GM23338 (cell line): ENCODE measurements around the gene GTF3C1. TPM values are rescaled to one million over a fixed set of nuclear protein-coding genes. Genes with fewer than 3 reads are reported as not detected.
"Not testable (repeated sequence)": the region's sequence is repeated elsewhere in the genome, so short reads cannot be mapped to it uniquely, and the experiment has no call there.

Experiments
- ATAC-seq: fragments of 200-7000 bp; cut with Tn5 transposase; 3 replicates; pipeline ENCODE4 v1.9.1; 2020
- DNase-seq: peaks from one replicate; pipeline ENCODE4 v3.0.0-alpha.2; 2015; ENCODE audit warnings: low spot score
- H2AFZ ChIP-seq: fragments of 200-600 bp; sonication (generic); 2 replicates; pipeline ENCODE4 v1.8.0; 2016; ENCODE audit warnings: antibody characterized with exemption, mild to moderate bottlenecking, moderate library complexity
- H3F3A ChIP-seq: fragments of 200-600 bp; sonication (generic); replicated peaks from 2 replicates; pipeline ENCODE4 v1.8.0; 2017; ENCODE audit warnings: antibody characterized with exemption, mixed run types, low read depth
- H3K27ac ChIP-seq: fragments of 200-600 bp; sonication (generic); 2 replicates; pipeline ENCODE4 v1.6.1; 2016; ENCODE audit warnings: low read depth
- H3K27me3 ChIP-seq: fragments of 200-600 bp; sonication (generic); 2 replicates; pipeline ENCODE4 v1.8.0; 2016; ENCODE audit warnings: mild to moderate bottlenecking, mixed run types, moderate library complexity; ENCODE audit not compliant: insufficient read depth
- H3K36me3 ChIP-seq: fragments of 200-600 bp; sonication (generic); 2 replicates; pipeline ENCODE4 v1.8.0; 2016; ENCODE audit warnings: mild to moderate bottlenecking; ENCODE audit not compliant: insufficient read depth
- H3K4me1 ChIP-seq: fragments of 200-600 bp; sonication (generic); 2 replicates; pipeline ENCODE4 v1.8.0; 2016; ENCODE audit warnings: mild to moderate bottlenecking, moderate library complexity; ENCODE audit not compliant: insufficient read depth
- H3K4me2 ChIP-seq: fragments of 200-600 bp; sonication (generic); 2 replicates; pipeline ENCODE4 v1.7.1; 2017; ENCODE audit warnings: mixed run types
- H3K4me3 ChIP-seq: fragments of 200-600 bp; sonication (generic); 2 replicates; pipeline ENCODE4 v1.6.1; 2016; ENCODE audit warnings: mixed run types
- H3K79me2 ChIP-seq: fragments of 200-600 bp; sonication (generic); replicated peaks from 2 replicates; pipeline ENCODE4 v1.8.0; 2017; ENCODE audit warnings: mild to moderate bottlenecking; ENCODE audit not compliant: insufficient read depth
- H3K9me2 ChIP-seq: fragments of 200-600 bp; sonication (generic); 2 replicates; pipeline ENCODE4 v1.8.0; 2017; ENCODE audit not compliant: insufficient read depth
- H4K20me1 ChIP-seq: fragments of 200-600 bp; sonication (generic); replicated peaks from 2 replicates; pipeline ENCODE4 v1.8.0; 2017; ENCODE audit warnings: mild to moderate bottlenecking; ENCODE audit not compliant: insufficient read depth
- H3K27ac Mint-ChIP-seq: 2 replicates; pipeline ENCODE4 v1.8.0; 2020; ENCODE audit warnings: inconsistent platforms, mild to moderate bottlenecking, moderate library complexity, mixed read lengths
- H3K27me3 Mint-ChIP-seq: 3 replicates; pipeline ENCODE4 v1.8.0; 2022; ENCODE audit warnings: low read depth, mild to moderate bottlenecking, moderate library complexity, mixed read lengths, inconsistent platforms; ENCODE audit not compliant: insufficient read depth, poor library complexity
- H3K36me3 Mint-ChIP-seq: 3 replicates; pipeline ENCODE4 v1.8.0; 2021; ENCODE audit warnings: low read depth, mild to moderate bottlenecking, inconsistent platforms, moderate library complexity, mixed read lengths
- H3K4me1 Mint-ChIP-seq: 3 replicates; pipeline ENCODE4 v1.8.0; 2020; ENCODE audit warnings: mild to moderate bottlenecking, inconsistent platforms, mixed read lengths
- H3K4me3 Mint-ChIP-seq: 3 replicates; pipeline ENCODE4 v1.8.0; 2021; ENCODE audit warnings: moderate library complexity, mild to moderate bottlenecking, inconsistent platforms, mixed read lengths
- H3K9me3 Mint-ChIP-seq: 3 replicates; pipeline ENCODE4 v1.8.0; 2020; ENCODE audit warnings: moderate library complexity, mild to moderate bottlenecking, inconsistent platforms, mixed read lengths
- CREB1 ChIP-seq: fragments of 250-450 bp; sonication (Bioruptor Pico); IDR thresholded peaks from 2 replicates; pipeline ENCODE4 v1.5.0; 2020; ENCODE audit warnings: low read depth, mild to moderate bottlenecking, moderate library complexity
- CTCF ChIP-seq, 2 experiments: fragments of 200-600 bp in 1 of 2; sonication (generic) in 1 of 2; conservative IDR thresholded peaks; 2 replicates each; pipeline versions ENCODE4 v1.5.1 to v1.6.1; 2016 to 2017; ENCODE audit warnings: antibody characterized with exemption in 2 of 2, low read depth in 2 of 2, mild to moderate bottlenecking in 2 of 2, moderate library complexity in 1 of 2
- ETS1 ChIP-seq: IDR thresholded peaks from 2 replicates; pipeline ENCODE4 v1.6.1; 2016; ENCODE audit warnings: antibody characterized with exemption
- JUNB ChIP-seq: IDR thresholded peaks from one replicate; pipeline ENCODE4 v1.6.1; 2016; ENCODE audit warnings: antibody characterized with exemption; ENCODE audit not compliant: unreplicated experiment
- NANOG ChIP-seq: IDR thresholded peaks from 2 replicates; pipeline ENCODE4 v1.6.1; 2016; ENCODE audit warnings: antibody characterized with exemption, borderline replicate concordance
- POLR2AphosphoS5 ChIP-seq: IDR thresholded peaks from 2 replicates; pipeline ENCODE4 v1.6.1; 2016; ENCODE audit warnings: antibody characterized with exemption, low read depth
- REST ChIP-seq: IDR thresholded peaks from one replicate; pipeline ENCODE4 v1.6.1; 2018; ENCODE audit warnings: antibody characterized with exemption; ENCODE audit not compliant: unreplicated experiment
- STAT1 ChIP-seq: IDR thresholded peaks from one replicate; pipeline ENCODE4 v1.6.1; 2016; ENCODE audit warnings: antibody characterized with exemption; ENCODE audit not compliant: unreplicated experiment
- ZNF331 ChIP-seq: fragments of 250-450 bp; sonication (Bioruptor Pico); IDR thresholded peaks from 2 replicates; pipeline ENCODE4 v1.5.0; 2020; ENCODE audit warnings: low read depth, mild to moderate bottlenecking, moderate library complexity
- polyA plus RNA-seq: library from polyadenylated mRNA; unstranded; fragments of >200 nt; fragmentation: Nextera tagmentation; extraction: Ambion mirVana; gene quantifications from 2 replicates; pipeline ENCODE4 v1.2.1, GENCODE V29; 2016
- total RNA-seq: library from RNA; depleted of rRNA; stranded (reverse); fragments of >200 nt; shearing (Covaris generic); gene quantifications from 2 replicates; pipeline ENCODE4 v1.2.3, GENCODE V29; 2014

The GTF3C1 gene
- total and polyA plus RNA-seq, 2 experiments from 2014 or later, result 78.5 to 138 TPM

GRCh38 chr16:27433636-27434035 is 116.1 kb downstream of the GTF3C1 start:
- Histone ChIP-seq H3F3A (no peaks in the 10 kb centered on the region), H3K27me3 (no peaks in the 10 kb centered on the region), H4K20me1 (no peaks in the 10 kb centered on the region), H3K4me2 (no peak overlapping the region), H3K36me3 (no peaks in the 10 kb centered on the region), H3K9me2 (no peaks in the 10 kb centered on the region), H3K4me3 (no peak overlapping the region), H3K27ac (no peak overlapping the region), H2AFZ (no peak overlapping the region), H3K4me1 (no peaks in the 10 kb centered on the region), H3K79me2 (no peaks in the 10 kb centered on the region)
- no peaks in the 10 kb centered on the region for H3K36me3 Mint-ChIP-seq
- DNase-seq (no peak), ATAC-seq (no peak)
- no peak overlapping the region for H3K4me3 Mint-ChIP-seq
- H3K27ac Mint-ChIP-seq, result no peak overlapping the region
- no peaks in the 10 kb centered on the region for H3K4me1 Mint-ChIP-seq
- H3K9me3 Mint-ChIP-seq, result no peaks in the 10 kb centered on the region
- no peak for TF ChIP-seq POLR2AphosphoS5
- TF ChIP-seq STAT1, result no peak
- TF ChIP-seq JUNB, result no peak
- no peak for TF ChIP-seq ZNF331
- TF ChIP-seq NANOG, result no peak
- no peak for TF ChIP-seq ETS1
- no peak for TF ChIP-seq CREB1 (CRISPR knock-in tag)
- H3K27me3 Mint-ChIP-seq, result peaks cover 7% of the 10 kb centered on the region

- H3K9me3 Mint-ChIP-seq, H3K9me2 ChIP-seq, H3K4me3 ChIP-seq, H4K20me1 ChIP-seq, H3K36me3 Mint-ChIP-seq, H3K27ac ChIP-seq, ATAC-seq, H3K4me2 ChIP-seq, H3K4me1 Mint-ChIP-seq, H3K27me3 Mint-ChIP-seq, H3K27me3 ChIP-seq, DNase-seq, H3K36me3 ChIP-seq, H2AFZ ChIP-seq, H3F3A ChIP-seq, H3K79me2 ChIP-seq, H3K4me3 Mint-ChIP-seq, H3K4me1 ChIP-seq: not testable (repeated sequence)
- 0 out of 2 replicates have a peak overlapping the region, but pooled peaks have one; percentile 51 for H3K27ac Mint-ChIP-seq
These were observed 116.5 kb downstream of the GTF3C1 start for GRCh38 chr16:27433191-27433590.

- no peaks in the 10 kb centered on the region for H3K36me3 ChIP-seq
- H3K9me3 Mint-ChIP-seq, result no peaks in the 10 kb centered on the region
- ATAC-seq (no peak), DNase-seq (no peak)
- H3K4me3 ChIP-seq, result no peak overlapping the region
- H3K27ac Mint-ChIP-seq, result no peak overlapping the region
- H2AFZ ChIP-seq, result no peak overlapping the region
- no peaks in the 10 kb centered on the region for H3K9me2 ChIP-seq
- no peak overlapping the region for H3K4me2 ChIP-seq
- H3F3A ChIP-seq, result no peaks in the 10 kb centered on the region
- no peaks in the 10 kb centered on the region for H3K36me3 Mint-ChIP-seq
- H3K4me3 Mint-ChIP-seq, result no peak overlapping the region
- H3K4me1 Mint-ChIP-seq, result no peaks in the 10 kb centered on the region
- H4K20me1 ChIP-seq, result no peaks in the 10 kb centered on the region
- H3K79me2 ChIP-seq, result no peaks in the 10 kb centered on the region
- H3K27me3 Mint-ChIP-seq, result peaks cover 9% of the 10 kb centered on the region
- H3K4me1 ChIP-seq, result no peaks in the 10 kb centered on the region
- no peaks in the 10 kb centered on the region for H3K27me3 ChIP-seq
- H3K27ac ChIP-seq, result no peak overlapping the region
- TF ChIP-seq JUNB (no peak), POLR2AphosphoS5 (no peak), ETS1 (no peak), ZNF331 (no peak), CTCF (conservative IDR thresholded peaks at IDR 0.05; ENCODE audit: low read depth in 2 of 2) (no peak), REST (no peak)
These were observed 117.2 kb downstream of the GTF3C1 start for GRCh38 chr16:27432558-27432957.
